ENCODE results near the gene SCLY.

Gene SCLY

DNA sequence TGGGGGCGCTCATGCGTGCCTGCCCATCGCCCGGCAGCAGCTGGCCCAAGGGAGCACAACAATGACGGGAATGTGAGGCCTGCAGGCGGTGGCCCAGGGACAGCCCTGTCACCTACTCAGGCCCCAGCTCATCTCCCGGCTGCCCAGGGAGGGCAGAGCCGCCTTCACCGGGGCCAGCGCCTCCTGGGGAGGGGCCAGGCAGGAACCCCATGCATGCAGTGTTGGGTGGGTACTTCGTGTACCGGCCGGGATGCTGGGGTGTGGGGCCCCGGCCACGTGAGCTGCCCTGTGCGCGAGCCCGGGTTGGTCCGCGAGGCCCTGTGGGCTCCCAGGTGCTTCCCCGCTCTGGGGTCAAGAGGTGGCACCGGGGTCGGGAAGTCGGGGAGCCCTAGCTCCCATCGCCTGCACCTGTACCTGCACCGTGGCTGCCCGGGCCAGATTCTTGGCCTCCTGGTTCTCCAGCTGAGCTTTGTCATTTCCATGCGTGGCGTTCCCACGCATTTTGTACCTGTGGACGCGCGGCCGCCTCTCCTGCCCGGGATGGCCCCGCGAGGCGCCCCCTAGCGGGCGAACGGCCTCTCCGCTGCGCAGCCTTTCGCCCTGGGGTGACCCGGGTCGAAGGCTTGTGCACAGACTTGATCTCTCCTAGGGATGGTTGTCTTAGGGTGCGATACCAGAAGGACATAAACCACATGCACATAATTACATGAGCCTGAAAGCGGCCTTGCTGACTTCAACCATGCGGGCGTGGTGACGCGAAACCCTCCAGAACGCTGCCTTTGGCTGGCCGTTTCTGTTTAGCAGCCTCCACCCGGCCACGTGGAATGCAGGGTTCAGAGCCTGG, 78.6 kb downstream of the SCLY start:
- DNase-seq (ENCODE audit: low read depth in 2 of 2): no peak

DNA sequence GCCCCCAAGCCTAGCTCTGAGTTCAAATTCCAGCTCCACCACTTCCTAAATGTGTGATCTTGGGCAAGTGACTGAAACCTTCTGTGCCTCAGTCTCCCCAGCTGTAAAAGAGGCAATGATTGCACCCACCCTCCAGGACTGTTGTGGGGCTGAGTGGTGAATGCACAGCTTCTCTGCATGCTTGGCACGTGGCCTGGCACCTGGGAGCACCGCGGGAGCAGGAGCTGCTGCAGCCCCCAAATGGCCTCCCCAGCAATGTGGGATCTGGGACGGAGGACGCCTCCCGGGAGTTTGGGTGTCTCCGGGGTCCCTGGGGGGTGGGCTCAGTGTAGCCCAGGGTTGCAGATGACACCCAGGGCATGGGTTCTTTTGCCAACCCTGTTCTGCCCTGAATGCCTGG, 79.2 kb downstream of the SCLY start:
- DNase-seq (ENCODE audit: low read depth in 2 of 2): no peak

DNA sequence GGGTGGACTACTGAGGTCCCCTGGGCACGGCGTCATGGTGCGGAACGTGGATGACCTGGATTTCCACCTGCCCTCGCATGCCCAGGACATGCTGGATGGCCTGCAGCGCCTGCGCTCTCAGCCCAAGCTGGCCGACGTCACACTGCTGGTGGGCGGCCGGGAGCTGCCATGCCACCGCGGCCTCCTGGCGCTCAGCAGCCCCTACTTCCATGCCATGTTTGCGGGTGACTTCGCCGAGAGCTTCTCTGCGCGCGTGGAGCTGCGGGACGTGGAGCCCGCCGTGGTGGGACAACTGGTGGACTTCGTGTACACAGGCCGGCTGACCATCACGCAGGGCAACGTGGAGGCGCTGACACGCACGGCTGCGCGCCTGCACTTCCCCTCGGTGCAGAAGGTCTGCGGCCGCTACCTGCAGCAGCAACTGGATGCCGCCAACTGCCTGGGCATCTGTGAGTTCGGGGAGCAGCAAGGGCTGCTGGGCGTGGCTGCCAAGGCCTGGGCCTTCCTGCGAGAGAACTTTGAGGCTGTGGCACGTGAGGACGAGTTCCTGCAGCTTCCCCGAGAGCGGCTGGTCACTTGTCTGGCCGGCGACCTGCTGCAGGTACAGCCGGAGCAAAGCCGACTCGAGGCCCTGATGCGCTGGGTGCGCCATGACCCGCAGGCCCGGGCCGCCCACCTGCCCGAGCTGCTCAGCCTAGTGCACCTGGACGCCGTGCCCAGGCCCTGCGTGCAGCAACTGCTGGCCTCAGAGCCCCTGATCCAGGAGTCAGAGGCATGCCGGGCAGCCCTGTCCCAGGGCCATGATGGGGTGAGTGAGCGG, 80.1 kb downstream of the SCLY start:
- no peak for DNase-seq (ENCODE audit: low read depth in 2 of 2)

DNA sequence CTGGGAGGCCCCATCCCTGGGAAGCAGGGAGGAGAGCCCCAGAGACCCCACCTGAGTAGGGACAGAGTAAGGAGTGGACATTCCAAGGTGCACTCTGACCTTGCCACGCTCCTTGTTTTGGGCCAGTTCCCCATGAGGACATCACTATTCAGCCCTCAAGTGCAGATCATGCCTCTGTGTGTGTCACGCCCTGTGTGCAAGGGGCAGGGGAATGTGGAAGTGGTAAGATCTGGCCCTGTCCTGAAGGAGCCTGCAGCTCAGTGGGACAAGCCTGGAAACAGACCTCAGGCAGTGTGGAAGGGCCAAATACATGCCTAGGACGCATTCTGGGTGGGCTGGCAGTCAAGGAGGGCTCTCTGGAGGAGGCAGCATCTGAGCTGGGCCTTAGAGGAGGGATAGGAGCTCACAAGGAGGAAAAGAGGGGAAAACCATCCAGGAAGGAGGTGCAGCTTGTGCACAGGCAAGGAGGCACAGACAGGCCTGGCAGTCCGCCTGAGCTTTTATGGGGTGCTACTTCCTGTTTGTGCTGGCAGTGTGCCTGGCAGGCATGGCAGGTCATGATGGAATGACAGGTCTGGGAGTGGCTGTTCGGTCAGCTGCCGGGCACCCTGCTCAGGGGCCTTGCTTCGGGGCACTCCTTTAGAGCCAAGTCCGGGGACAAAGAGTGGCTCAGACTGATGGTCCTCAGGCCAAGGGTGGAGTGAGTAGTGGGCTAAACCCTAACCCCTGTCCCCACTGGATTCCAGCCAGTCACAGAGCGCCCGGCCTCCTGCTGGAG, 80.9 kb downstream of the SCLY start:
- no peak for DNase-seq (ENCODE audit: low read depth in 2 of 2)

DNA sequence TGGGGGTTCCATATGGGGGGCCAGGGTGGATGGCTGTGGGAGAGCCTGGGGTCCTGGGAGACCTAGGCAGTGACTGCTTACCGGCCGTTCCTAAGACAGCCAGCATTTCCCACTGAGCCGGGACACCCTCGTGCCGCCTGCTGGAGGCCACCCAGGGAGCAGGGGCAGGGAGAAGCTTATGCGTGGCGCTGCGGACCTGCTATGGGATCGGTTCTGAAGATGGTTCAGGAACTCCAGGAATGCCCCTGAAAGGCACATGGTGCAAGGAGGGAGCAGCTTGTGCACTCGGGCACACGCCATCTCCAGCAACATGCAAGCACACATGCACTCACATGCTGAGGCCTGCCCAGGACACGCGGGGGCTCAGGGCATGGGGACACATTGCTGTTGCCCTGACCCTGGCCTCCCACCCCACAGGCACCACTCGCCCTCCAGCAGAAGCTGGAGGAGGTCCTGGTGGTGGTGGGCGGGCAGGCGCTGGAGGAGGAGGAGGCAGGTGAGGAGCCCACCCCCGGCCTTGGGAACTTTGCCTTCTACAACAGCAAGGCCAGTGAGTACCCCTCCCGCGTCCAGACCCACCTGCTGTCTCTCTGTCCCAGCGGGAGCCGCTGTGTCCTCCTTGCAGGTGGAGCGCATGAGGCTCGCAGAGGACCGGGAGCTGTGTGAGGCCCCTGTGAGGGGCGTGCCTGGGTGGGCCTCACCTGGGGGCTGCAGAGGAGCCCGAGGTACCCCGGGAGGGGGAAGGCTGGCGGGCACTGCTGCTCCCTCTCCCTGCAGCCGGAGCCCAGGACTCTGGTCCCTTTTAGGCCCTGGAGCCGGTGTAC, 81.8 kb downstream of the SCLY start:
- DNase-seq (ENCODE audit: low read depth in 2 of 2): no peak

DNA sequence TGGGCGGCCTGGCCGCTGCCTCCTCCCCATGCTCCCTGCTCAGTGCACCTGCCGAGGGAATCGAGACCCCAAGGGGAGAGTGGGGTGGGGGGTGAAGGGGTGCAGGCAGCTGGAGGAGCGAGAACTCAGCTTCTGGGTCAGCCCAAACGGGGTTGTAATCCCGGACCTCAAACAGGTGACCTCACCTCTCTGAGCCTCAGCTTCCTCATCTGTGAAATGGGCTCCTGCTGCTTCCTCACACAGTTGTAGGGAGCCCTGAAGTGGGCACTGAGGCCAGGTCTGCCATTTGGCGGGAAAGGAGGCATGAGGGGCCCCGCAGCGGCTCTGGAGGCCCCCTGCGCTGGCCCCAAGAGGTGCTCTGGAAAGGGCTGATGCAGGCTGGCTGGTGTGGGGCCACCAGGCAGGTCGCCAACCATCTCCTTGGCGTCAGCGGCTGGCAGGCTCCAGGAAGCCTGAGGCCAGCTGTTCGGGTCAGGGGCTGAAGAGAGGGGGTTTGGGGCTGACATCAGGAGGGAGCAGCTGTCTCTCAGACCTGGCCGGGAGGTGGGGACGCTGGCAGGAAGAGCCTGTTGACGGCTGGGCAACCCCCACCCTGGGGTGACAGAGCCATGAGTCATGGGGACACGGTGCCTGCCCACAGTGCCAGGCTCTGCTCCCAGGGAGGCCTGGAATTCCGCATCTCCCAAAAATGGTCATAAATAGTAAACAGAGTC, 82.6 kb downstream of the SCLY start:
- no peak for DNase-seq (ENCODE audit: low read depth in 2 of 2)

DNA sequence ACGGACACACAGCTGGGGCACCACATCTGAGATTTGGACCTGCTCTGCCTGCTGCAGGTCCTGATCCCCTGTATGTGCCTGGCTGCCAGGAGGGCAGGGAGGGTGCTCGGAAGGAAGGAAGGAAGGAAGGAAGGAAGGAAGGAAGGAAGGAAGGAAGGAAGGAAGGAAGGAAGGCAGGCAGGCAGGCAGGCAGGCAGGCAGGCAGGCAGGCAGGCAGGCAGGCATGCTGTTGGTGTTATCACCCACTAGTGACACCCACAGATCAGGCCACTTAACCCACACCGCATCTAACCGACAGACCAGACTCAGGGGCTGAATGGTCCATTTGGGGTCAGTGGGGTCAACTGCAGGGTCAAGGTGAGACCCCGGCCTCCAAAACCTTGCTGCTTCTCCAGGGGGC, 83.5 kb downstream of the SCLY start:
- DNase-seq (ENCODE audit: low read depth in 2 of 2): no peak

DNA sequence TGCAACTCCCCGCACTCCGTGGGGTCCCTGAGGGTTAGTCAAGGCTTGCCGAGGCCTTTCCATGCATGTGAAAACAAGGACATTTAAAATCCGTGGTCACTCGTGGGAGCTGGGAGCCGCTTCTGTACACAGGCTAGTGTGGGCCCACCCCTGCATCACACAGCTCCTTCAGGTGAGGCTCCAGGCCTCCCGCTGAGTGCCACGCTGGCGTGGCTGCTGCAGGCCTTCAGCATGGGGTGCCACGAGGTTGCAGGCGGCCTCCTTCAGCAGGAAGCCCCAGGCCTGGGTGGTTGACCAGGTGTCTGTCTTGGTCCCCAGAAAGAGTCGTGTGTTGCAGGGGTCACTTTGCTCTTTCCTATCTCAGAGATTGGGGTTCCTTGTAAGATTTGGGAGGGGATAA, 84.2 kb downstream of the SCLY start:
- no peak for DNase-seq (ENCODE audit: low read depth in 2 of 2)

DNA sequence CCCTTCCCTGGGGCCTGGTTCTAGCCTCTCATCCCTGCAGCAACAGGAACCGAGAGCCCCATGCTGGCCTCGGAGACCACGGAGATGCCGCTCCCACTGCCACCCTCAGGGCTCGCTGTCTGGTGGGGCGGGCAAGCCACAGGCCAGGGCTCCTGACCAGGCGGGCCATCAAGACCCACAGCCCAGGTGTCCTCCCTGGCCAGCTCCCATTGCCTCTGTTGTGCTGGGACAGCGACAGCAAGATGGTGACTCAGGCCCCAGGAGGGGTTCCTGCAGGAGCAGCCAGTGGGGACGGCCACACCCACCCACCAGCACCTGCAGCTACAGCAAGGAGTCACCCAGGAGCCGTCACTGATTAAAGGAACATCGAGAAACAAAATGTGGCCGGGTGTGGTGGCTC, 85.0 kb downstream of the SCLY start:
- no peak for DNase-seq (ENCODE audit: low read depth in 2 of 2)

DNA sequence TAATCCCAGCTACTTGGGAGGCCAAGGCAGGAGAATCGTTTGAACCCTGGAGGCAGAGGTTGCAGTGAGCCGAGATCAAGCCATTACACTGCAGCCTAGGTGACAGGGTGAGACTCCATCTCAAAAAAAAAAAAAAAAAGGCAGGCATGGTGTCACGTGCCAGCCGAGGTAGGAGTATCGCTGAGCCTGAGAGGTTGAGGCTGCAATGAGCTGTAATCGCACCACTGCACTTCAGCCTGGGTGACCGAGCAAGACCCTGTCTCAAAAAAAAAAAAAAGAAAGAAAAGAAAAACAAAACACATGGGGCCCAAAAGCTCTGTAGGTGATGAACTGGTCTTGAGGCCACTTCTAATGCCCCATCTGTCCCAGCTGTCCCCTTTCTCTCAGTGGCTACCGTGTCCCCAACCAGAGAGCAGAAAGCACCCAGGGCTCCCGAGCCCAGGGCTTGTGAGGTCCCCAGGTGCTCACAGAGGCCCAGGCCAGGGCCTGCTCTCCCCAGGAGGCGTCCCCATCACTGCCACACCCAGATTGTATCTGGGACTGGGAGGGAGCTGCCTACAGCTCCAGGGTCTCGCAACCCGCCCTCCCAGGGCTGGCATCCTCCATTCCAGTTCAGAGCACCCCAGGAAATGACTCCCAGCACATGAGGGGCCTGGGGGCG, 86.2 kb downstream of the SCLY start:
- DNase-seq (ENCODE audit: low read depth in 2 of 2): no peak

DNA sequence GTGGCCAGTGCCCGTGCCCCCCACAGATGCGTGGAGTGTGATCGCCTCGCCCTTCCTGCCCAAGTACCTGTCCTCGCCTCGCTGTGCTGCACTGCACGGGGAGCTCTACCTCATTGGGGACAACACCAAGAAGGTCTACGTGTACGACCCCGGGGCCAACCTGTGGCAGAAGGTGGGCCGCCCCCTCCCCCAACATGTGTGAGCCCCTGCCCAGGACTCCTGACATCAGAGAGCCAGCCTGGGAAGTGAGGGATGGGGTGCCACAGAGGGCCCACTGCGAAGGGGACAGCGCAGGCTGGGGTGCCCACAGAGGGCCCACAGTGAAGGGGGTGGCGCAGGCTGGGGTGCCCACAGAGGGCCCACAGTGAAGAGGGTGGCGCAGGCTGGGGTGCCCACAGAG, 88.2 kb downstream of the SCLY start:
- no peak for DNase-seq (ENCODE audit: low read depth in 2 of 2)
